GM18517 (cell line): ENCODE measurements around the gene HMCN1.
"Not testable (repeated sequence)": the region's sequence is repeated elsewhere in the genome, so short reads cannot be mapped to it uniquely, and the experiment has no call there.

Experiments
- ATAC-seq: cut with Tn5 transposase; IDR thresholded peaks from one replicate; pipeline ENCODE4 v1.9.1; 2021; ENCODE audit warnings: mild to moderate bottlenecking, moderate library complexity; ENCODE audit not compliant: unreplicated experiment

The HMCN1 gene

GRCh38 chr1:185846672-185847444 is 112.7 kb downstream of the HMCN1 start:
- ATAC-seq, result no peak

GRCh38 chr1:185849014-185849413 is 114.8 kb downstream of the HMCN1 start:
- no peak for ATAC-seq

- no peak for ATAC-seq
Observed at GRCh38 chr1:185850366-185850765, 116.2 kb downstream of the HMCN1 start.

- no peak for ATAC-seq
Observed at GRCh38 chr1:185853739-185854138, 119.5 kb downstream of the HMCN1 start.

GRCh38 chr1:185856482-185856881 is 122.3 kb downstream of the HMCN1 start:
- ATAC-seq, result no peak

- ATAC-seq, result no peak
Observed at GRCh38 chr1:185857442-185857841, 123.3 kb downstream of the HMCN1 start.

GRCh38 chr1:185860311-185860710 is 126.1 kb downstream of the HMCN1 start:
- ATAC-seq, result no peak

- no peak for ATAC-seq
Observed at GRCh38 chr1:185860859-185861258, 126.7 kb downstream of the HMCN1 start.

- ATAC-seq, result no peak
Observed at GRCh38 chr1:185861630-185862029, 127.4 kb downstream of the HMCN1 start.

- no peak for ATAC-seq
Observed at GRCh38 chr1:185862235-185862634, 128.0 kb downstream of the HMCN1 start.

GRCh38 chr1:185864331-185864730 is 130.1 kb downstream of the HMCN1 start:
- ATAC-seq, result no peak

- ATAC-seq, result no peak
Observed at GRCh38 chr1:185864889-185865517, 130.8 kb downstream of the HMCN1 start.

- ATAC-seq, result no peak
Observed at GRCh38 chr1:185869590-185869989, 135.4 kb downstream of the HMCN1 start.

- no peak for ATAC-seq
Observed at GRCh38 chr1:185871627-185872150, 137.5 kb downstream of the HMCN1 start.

- ATAC-seq, result no peak
Observed at GRCh38 chr1:185874246-185874645, 140.1 kb downstream of the HMCN1 start.

GRCh38 chr1:185880330-185880729 is 146.1 kb downstream of the HMCN1 start:
- ATAC-seq, result no peak

- ATAC-seq, result no peak
Observed at GRCh38 chr1:185880779-185881333, 146.7 kb downstream of the HMCN1 start.

GRCh38 chr1:185886046-185886445 is 151.9 kb downstream of the HMCN1 start:
- no peak for ATAC-seq

- ATAC-seq, result no peak
Observed at GRCh38 chr1:185886671-185887070, 152.5 kb downstream of the HMCN1 start.

- not testable (repeated sequence) for ATAC-seq
Observed at GRCh38 chr1:185892831-185893403, 158.7 kb downstream of the HMCN1 start.

- no peak for ATAC-seq
Observed at GRCh38 chr1:185894791-185895190, 160.6 kb downstream of the HMCN1 start.
